HG03159 (cell line): ENCODE data around the gene RPS3.

Experiments used
- ATAC-seq: cut with Tn5 transposase; IDR thresholded peaks from one replicate; pipeline ENCODE4 v1.9.1; 2021; ENCODE audit warnings: mild to moderate bottlenecking, moderate library complexity; ENCODE audit not compliant: unreplicated experiment

The RPS3 gene

GRCh38 chr11:75434051-75434450, 34.7 kb downstream of the RPS3 start:
- no peak for ATAC-seq

GRCh38 chr11:75434886-75435570, 35.7 kb downstream of the RPS3 start:
- ATAC-seq: no peak

GRCh38 chr11:75435571-75435925, 36.2 kb downstream of the RPS3 start:
- ATAC-seq: no peak

GRCh38 chr11:75436806-75437205, 37.5 kb downstream of the RPS3 start:
- no peak for ATAC-seq

GRCh38 chr11:75437966-75438659, 38.8 kb downstream of the RPS3 start:
- ATAC-seq: no peak

GRCh38 chr11:75439026-75439425, 39.7 kb downstream of the RPS3 start:
- ATAC-seq: no peak

GRCh38 chr11:75439495-75440120, 40.3 kb downstream of the RPS3 start:
- no peak for ATAC-seq

GRCh38 chr11:75440960-75441803, 41.9 kb downstream of the RPS3 start:
- no peak for ATAC-seq

GRCh38 chr11:75441804-75442132, 42.5 kb downstream of the RPS3 start:
- no peak for ATAC-seq

- no peak for ATAC-seq
Observed at GRCh38 chr11:75442161-75442885, 43.0 kb downstream of the RPS3 start.

GRCh38 chr11:75443043-75443442, 43.7 kb downstream of the RPS3 start:
- ATAC-seq: no peak

GRCh38 chr11:75445315-75445953, 46.1 kb downstream of the RPS3 start:
- no peak for ATAC-seq

- no peak for ATAC-seq
Observed at GRCh38 chr11:75447415-75447814, 48.1 kb downstream of the RPS3 start.

GRCh38 chr11:75449271-75449670, 50.0 kb downstream of the RPS3 start:
- ATAC-seq: no peak

GRCh38 chr11:75449776-75450175, 50.5 kb downstream of the RPS3 start:
- ATAC-seq: no peak

- ATAC-seq: no peak
Observed at GRCh38 chr11:75450236-75450635, 50.9 kb downstream of the RPS3 start.

GRCh38 chr11:75450826-75451821, 51.8 kb downstream of the RPS3 start:
- no peak for ATAC-seq

GRCh38 chr11:75453916-75454655, 54.8 kb downstream of the RPS3 start:
- no peak for ATAC-seq
